DOHH2 (cell line): ENCODE measurements around the gene PTGDR2.

Experiments used
- H3F3A ChIP-seq: fragments of 200-600 bp; sonication (generic), shearing (Covaris generic); 2 replicates; pipeline ENCODE4 v1.6.0; 2016; ENCODE audit warnings: antibody characterized with exemption, mild to moderate bottlenecking; ENCODE audit not compliant: control insufficient read depth, insufficient read depth
- H3K27ac ChIP-seq: fragments of 200-600 bp; sonication (generic); 2 replicates; pipeline ENCODE4 v1.5.1; 2014; ENCODE audit warnings: low read depth, mild to moderate bottlenecking, low read length, moderate library complexity
- H3K27me3 ChIP-seq: fragments of 200-600 bp; sonication (generic); 2 replicates; pipeline ENCODE4 v1.6.1; 2014; ENCODE audit warnings: mild to moderate bottlenecking, low read length, mixed read lengths; ENCODE audit not compliant: control insufficient read depth
- H3K36me3 ChIP-seq: fragments of 200-600 bp; sonication (generic); 2 replicates; pipeline ENCODE4 v1.6.1; 2014; ENCODE audit warnings: mild to moderate bottlenecking, low read length, moderate library complexity, mixed read lengths; ENCODE audit not compliant: control insufficient read depth
- H3K4me1 ChIP-seq: fragments of 200-600 bp; sonication (generic); 2 replicates; pipeline ENCODE4 v1.6.1; 2014; ENCODE audit warnings: mild to moderate bottlenecking, low read length, mixed read lengths; ENCODE audit not compliant: control insufficient read depth
- H3K4me2 ChIP-seq: fragments of 200-600 bp; sonication (generic); 2 replicates; pipeline ENCODE4 v1.6.0; 2014; ENCODE audit warnings: mild to moderate bottlenecking, low read length, moderate library complexity
- H3K4me3 ChIP-seq: fragments of 200-600 bp; sonication (generic); 2 replicates; pipeline ENCODE4 v1.5.1; 2014; ENCODE audit warnings: mild to moderate bottlenecking, low read length, mixed read lengths
- H3K79me2 ChIP-seq: fragments of 200-600 bp; sonication (generic); 2 replicates; pipeline ENCODE4 v1.6.1; 2014; ENCODE audit warnings: mild to moderate bottlenecking, low read length, mixed read lengths; ENCODE audit not compliant: control insufficient read depth
- H3K9me2 ChIP-seq: fragments of 200-600 bp; sonication (generic); replicated peaks from 2 replicates; pipeline ENCODE4 v1.6.1; 2014; ENCODE audit warnings: mild to moderate bottlenecking, low read length, mixed read lengths; ENCODE audit not compliant: control insufficient read depth
- H3K9me3 ChIP-seq: fragments of 200-600 bp; sonication (generic); 2 replicates; pipeline ENCODE4 v1.6.1; 2014; ENCODE audit warnings: antibody characterized with exemption, low read length, mixed read lengths; ENCODE audit not compliant: control insufficient read depth, insufficient read depth
- H4K20me1 ChIP-seq: fragments of 200-600 bp; sonication (generic); 2 replicates; pipeline ENCODE4 v1.6.0; 2014; ENCODE audit warnings: low read depth, mild to moderate bottlenecking, antibody characterized with exemption, low read length, moderate library complexity; ENCODE audit not compliant: control insufficient read depth, insufficient read depth
- EZH2phosphoT487 ChIP-seq: fragments of 200-600 bp; sonication (generic); IDR thresholded peaks from 2 replicates; pipeline ENCODE4 v1.6.1; 2017; ENCODE audit warnings: borderline replicate concordance, mild to moderate bottlenecking, antibody characterized with exemption, low read length, moderate library complexity, mixed read lengths
- TF ChIP-seq, protein P1 (sequence below): fragments of 200-600 bp; sonication (generic); IDR thresholded peaks from one replicate; pipeline ENCODE4 v1.5.1; 2014; ENCODE audit warnings: antibody characterized with exemption, mild to moderate bottlenecking, low read depth, low read length; ENCODE audit not compliant: poor library complexity, severe bottlenecking

PTGDR2 gene

GRCh38 chr11:60835534-60835846, 20.3 kb downstream of the PTGDR2 start:
- no peaks in the 10 kb centered on the region for H3K79me2 ChIP-seq
- no peaks in the 10 kb centered on the region for H4K20me1 ChIP-seq
- no peaks in the 10 kb centered on the region for H3F3A ChIP-seq
- peaks cover 27% of the 10 kb centered on the region for H3K4me1 ChIP-seq
- no peak overlapping the region for H3K4me2 ChIP-seq
- H3K36me3 ChIP-seq, result no peaks in the 10 kb centered on the region
- no peaks in the 10 kb centered on the region for H3K9me3 ChIP-seq
- no peaks in the 10 kb centered on the region for H3K27me3 ChIP-seq
- TF ChIP-seq EZH2phosphoT487, result no peak
- TF ChIP-seq, protein P1, sequence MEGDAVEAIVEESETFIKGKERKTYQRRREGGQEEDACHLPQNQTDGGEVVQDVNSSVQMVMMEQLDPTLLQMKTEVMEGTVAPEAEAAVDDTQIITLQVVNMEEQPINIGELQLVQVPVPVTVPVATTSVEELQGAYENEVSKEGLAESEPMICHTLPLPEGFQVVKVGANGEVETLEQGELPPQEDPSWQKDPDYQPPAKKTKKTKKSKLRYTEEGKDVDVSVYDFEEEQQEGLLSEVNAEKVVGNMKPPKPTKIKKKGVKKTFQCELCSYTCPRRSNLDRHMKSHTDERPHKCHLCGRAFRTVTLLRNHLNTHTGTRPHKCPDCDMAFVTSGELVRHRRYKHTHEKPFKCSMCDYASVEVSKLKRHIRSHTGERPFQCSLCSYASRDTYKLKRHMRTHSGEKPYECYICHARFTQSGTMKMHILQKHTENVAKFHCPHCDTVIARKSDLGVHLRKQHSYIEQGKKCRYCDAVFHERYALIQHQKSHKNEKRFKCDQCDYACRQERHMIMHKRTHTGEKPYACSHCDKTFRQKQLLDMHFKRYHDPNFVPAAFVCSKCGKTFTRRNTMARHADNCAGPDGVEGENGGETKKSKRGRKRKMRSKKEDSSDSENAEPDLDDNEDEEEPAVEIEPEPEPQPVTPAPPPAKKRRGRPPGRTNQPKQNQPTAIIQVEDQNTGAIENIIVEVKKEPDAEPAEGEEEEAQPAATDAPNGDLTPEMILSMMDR, result no peak
- no peak overlapping the region for H3K27ac ChIP-seq
- H3K9me2 ChIP-seq, result no peaks in the 10 kb centered on the region
- no peak overlapping the region for H3K4me3 ChIP-seq

DNA sequence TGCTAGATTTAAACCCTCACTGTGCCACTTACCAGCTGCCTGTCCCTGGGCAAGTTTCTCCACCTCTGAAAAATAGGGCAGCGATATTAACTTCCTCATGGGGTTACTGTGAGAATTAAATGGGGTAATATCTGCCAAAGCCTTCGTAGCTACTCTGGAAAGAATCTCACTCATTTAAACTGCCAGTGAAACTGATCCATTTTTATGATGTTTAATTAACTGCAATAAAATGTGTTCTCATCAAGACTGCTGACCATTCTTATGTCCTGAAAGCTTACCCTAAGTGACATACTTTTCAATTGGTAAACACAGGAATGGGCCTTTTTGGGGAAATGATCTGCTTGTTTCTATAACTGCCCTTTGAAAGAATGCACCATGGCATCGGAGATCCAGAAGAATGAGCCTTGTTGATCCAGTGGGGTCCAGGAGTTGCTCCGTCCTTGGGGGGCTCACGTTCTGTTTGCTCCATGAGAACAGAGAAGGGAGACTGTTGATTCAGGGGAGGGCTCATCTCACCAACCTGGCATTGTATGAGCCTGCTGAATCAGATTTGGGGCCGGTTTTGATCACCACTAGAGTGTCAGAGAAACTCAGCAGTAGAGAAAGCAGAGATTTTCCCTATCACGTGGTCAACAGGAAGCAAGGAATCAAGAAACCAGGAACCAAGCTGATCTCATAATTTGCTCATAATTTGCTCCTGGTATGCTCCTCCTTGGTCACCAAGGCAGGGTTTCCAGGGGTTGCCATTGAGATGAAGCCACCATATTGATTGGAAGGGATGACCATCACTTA, 20.8 kb downstream of the PTGDR2 start:
- no peaks in the 10 kb centered on the region for H3K27me3 ChIP-seq
- no peaks in the 10 kb centered on the region for H3K9me2 ChIP-seq
- TF ChIP-seq EZH2phosphoT487, result no peak
- TF ChIP-seq, protein P1, result no peak
- H3K36me3 ChIP-seq, result no peaks in the 10 kb centered on the region
- peaks cover 27% of the 10 kb centered on the region for H3K4me1 ChIP-seq
- no peaks in the 10 kb centered on the region for H3F3A ChIP-seq
- H3K27ac ChIP-seq, result no peak overlapping the region
- H3K79me2 ChIP-seq, result no peaks in the 10 kb centered on the region
- H3K4me2 ChIP-seq, result no peak overlapping the region
- no peak overlapping the region for H3K4me3 ChIP-seq
- H3K9me3 ChIP-seq, result no peaks in the 10 kb centered on the region
- no peaks in the 10 kb centered on the region for H4K20me1 ChIP-seq

GRCh38 chr11:60831501-60832079, 24.2 kb downstream of the PTGDR2 start:
- H3K9me3 ChIP-seq, result no peaks in the 10 kb centered on the region
- no peak overlapping the region for H3K27ac ChIP-seq
- no peaks in the 10 kb centered on the region for H3K9me2 ChIP-seq
- no peaks in the 10 kb centered on the region for H4K20me1 ChIP-seq
- H3K36me3 ChIP-seq, result no peaks in the 10 kb centered on the region
- no peaks in the 10 kb centered on the region for H3F3A ChIP-seq
- peak overlapping the region; percentile 49 for H3K4me2 ChIP-seq
- H3K4me1 ChIP-seq, result peaks cover 27% of the 10 kb centered on the region
- H3K4me3 ChIP-seq, result peak overlapping the region; percentile 41
- H3K27me3 ChIP-seq, result 0 out of 2 replicates have a peak, but pooled peaks cover 2% of the 10 kb centered on the region
- TF ChIP-seq EZH2phosphoT487, result no peak
- TF ChIP-seq, protein P1, result no peak
- no peaks in the 10 kb centered on the region for H3K79me2 ChIP-seq
